Chondrocyte (in vitro differentiated cells): ENCODE measurements around the gene GIPC2. TPM values are rescaled to one million over a fixed set of nuclear protein-coding genes. Genes with fewer than 3 reads are reported as not detected.

ENCODE experiments used
- DNase-seq: peaks from one replicate; pipeline ENCODE4 v3.0.0; 2021; ENCODE audit warnings: mixed read lengths, low spot score
- H3K27ac Mint-ChIP-seq: one replicate; pipeline ENCODE4 v1.8.0; 2021; ENCODE audit warnings: mild to moderate bottlenecking, moderate library complexity, mixed read lengths; ENCODE audit not compliant: unreplicated experiment
- H3K27me3 Mint-ChIP-seq: 2 replicates; pipeline ENCODE4 v1.8.0; 2021; ENCODE audit warnings: low read depth, mixed read lengths
- H3K36me3 Mint-ChIP-seq: 2 replicates; pipeline ENCODE4 v1.8.0; 2021; ENCODE audit warnings: low read depth, mixed read lengths
- H3K4me1 Mint-ChIP-seq: 2 replicates; pipeline ENCODE4 v1.8.0; 2021; ENCODE audit warnings: low read depth, mild to moderate bottlenecking, mixed read lengths
- H3K4me3 Mint-ChIP-seq: one replicate; pipeline ENCODE4 v1.8.0; 2021; ENCODE audit warnings: mild to moderate bottlenecking, moderate library complexity, mixed read lengths; ENCODE audit not compliant: unreplicated experiment
- H3K9me3 Mint-ChIP-seq: 2 replicates; pipeline ENCODE4 v1.8.0; 2021; ENCODE audit warnings: low read depth, mixed read lengths
- total RNA-seq: library from RNA; stranded (reverse); gene quantifications from 3 replicates; pipeline ENCODE4 v1.2.1, GENCODE V29; 2021
- TF ChIP-seq, protein P1 (sequence below): fragments of 200-600 bp; sonication (generic); IDR thresholded peaks from 2 replicates; pipeline ENCODE4 v1.5.0; 2021; ENCODE audit warnings: antibody characterized with exemption, mild to moderate bottlenecking, moderate library complexity

GIPC2 gene
- total RNA-seq, 1 donor from 2014 or later, result 0.15 TPM

DNA sequence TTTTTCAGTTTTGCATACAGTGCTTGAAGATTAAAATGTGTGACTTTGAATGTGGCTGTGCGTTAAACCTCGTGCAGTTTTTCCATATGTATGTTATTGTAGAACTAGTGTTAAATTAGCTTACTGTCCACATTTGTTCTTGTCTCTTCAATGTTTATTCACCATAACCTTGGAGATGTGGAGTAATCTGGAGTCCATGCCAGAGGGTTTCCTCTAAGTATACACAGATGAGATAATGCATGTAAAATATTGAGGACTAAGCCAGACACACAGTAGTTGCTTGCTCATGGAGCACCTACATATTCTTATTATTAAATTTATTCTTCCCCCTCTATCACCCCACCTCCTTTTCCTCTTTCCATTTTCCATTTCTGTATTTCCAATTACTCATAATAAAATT, 7.7 kb upstream of the GIPC2 start:
- Mint-ChIP-seq H3K27ac (no peak overlapping the region), H3K9me3 (no peaks in the 10 kb centered on the region), H3K27me3 (no peaks in the 10 kb centered on the region), H3K36me3 (no peaks in the 10 kb centered on the region), H3K4me1 (peaks cover 7% of the 10 kb centered on the region), H3K4me3 (no peak overlapping the region)
- TF ChIP-seq, protein P1, sequence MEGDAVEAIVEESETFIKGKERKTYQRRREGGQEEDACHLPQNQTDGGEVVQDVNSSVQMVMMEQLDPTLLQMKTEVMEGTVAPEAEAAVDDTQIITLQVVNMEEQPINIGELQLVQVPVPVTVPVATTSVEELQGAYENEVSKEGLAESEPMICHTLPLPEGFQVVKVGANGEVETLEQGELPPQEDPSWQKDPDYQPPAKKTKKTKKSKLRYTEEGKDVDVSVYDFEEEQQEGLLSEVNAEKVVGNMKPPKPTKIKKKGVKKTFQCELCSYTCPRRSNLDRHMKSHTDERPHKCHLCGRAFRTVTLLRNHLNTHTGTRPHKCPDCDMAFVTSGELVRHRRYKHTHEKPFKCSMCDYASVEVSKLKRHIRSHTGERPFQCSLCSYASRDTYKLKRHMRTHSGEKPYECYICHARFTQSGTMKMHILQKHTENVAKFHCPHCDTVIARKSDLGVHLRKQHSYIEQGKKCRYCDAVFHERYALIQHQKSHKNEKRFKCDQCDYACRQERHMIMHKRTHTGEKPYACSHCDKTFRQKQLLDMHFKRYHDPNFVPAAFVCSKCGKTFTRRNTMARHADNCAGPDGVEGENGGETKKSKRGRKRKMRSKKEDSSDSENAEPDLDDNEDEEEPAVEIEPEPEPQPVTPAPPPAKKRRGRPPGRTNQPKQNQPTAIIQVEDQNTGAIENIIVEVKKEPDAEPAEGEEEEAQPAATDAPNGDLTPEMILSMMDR, result no peak
- DNase-seq, result no peak

DNA sequence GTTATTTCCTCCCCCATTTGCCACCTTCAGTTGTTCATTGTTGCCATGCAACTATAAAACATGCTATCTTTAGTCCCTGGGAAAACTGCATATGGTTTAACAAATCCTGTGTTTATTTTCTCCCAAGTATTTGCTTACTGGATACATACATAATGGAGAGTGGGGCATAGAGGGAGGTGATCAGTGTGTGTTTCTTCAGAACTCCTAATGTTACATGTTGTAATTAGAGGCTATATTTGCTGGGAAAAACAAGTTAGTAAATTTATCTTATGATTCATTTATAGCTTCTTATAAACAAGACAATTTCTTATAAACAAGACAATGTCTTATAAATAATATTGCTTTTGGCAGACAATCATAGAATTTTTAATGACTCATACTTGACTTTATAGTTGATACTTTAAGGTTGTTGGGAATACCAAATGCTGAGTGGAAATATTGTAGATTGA, 7.3 kb upstream of the GIPC2 start:
- Mint-ChIP-seq H3K27me3 (no peaks in the 10 kb centered on the region), H3K4me1 (peaks cover 7% of the 10 kb centered on the region), H3K27ac (no peak overlapping the region), H3K36me3 (no peaks in the 10 kb centered on the region), H3K4me3 (no peak overlapping the region), H3K9me3 (no peaks in the 10 kb centered on the region)
- no peak for DNase-seq
- TF ChIP-seq, protein P1, result no peak

DNA sequence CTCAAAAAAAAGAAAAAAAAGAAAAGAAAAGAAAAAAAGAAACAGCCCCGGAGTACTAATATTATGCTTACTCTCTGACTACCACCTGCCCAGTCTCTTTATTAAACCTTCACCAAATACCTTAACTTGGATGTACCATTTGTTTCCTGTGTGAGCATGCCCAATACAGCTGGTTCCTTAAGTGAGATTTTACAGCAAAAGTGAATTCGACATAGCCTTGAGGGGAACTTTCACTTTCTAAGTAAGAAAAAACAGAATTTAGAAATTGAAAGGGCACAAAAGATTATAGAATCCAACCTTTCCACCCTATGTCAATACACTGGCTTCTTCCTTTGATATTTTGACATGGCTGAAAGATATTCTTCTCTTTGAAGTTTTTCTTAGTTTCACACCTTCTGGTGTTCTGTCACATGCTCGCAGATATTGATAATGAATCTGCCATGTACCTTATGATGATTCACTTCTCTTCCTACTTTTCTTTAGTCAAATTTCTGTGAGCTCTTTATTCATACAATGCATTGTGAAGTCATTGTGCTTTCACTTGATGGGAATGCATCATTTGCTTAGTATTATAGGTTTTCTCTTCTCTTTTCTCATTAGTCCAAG, 5.2 kb upstream of the GIPC2 start:
- TF ChIP-seq, protein P1, result no peak
- Mint-ChIP-seq H3K4me3 (no peak overlapping the region), H3K27me3 (peaks cover 11% of the 10 kb centered on the region), H3K27ac (no peak overlapping the region), H3K36me3 (no peaks in the 10 kb centered on the region), H3K4me1 (peaks cover 7% of the 10 kb centered on the region), H3K9me3 (no peaks in the 10 kb centered on the region)
- no peak for DNase-seq

DNA sequence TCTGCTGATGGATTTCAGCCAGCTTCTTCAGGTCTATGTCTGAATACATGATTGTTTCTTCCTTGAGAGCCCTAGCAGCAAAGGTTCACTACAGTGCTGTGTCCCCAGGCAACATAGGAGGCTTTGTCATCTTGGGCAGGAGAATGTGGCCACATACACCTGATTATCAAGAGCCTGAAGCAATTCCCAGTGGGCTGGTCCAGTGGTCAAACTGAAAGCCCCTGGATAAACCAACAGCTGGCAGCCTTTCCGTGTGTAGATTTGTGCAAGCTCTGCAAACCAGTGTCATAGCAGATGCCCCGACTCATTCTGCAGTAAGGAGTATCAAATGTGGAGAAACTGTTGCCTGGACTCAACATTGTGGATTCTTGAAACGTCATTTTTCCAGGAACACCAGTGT, 2.3 kb upstream of the GIPC2 start:
- H3K4me3 Mint-ChIP-seq, result no peak overlapping the region
- H3K27ac Mint-ChIP-seq, result no peak overlapping the region
- H3K4me1 Mint-ChIP-seq, result peaks cover 9% of the 10 kb centered on the region
- DNase-seq, result no peak
- H3K36me3 Mint-ChIP-seq, result no peaks in the 10 kb centered on the region
- TF ChIP-seq, protein P1, result no peak
- peaks cover 13% of the 10 kb centered on the region for H3K27me3 Mint-ChIP-seq
- no peaks in the 10 kb centered on the region for H3K9me3 Mint-ChIP-seq

DNA sequence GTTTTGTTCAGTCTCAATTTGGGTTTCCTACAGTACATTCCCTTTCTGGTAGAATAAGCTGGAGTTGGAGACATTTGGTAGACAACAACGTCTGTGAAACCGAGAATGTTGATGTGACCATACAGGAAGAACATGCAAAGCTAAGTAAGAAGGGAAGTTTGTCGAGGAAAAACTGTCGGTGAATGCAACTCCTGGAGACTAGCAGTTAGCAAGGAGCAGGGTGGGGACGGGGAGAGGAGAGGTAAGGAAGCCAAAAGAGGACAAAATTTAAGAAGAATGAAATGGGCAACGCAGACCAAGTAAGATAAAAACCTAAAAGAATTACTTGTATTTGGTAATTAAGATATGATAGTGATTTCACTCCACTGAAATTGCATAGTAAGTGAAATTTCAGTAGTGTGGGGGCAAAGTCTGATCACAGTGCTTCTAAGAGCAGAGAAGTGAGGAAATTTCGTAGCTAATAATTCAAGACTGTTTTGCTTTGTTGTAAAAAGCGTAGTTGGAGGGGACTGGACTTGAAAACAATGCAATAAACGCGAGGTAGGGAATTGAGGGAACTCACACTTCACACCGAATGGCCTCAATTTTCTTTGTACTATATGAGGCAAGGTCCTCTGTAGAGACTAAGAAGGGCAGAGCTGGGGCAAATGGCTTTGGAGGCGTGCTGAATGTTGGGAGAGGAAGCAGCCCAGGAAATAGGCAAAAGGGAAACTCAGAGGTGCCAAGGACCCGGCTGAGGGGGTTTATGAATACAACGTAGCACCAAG, 787 bp upstream of the GIPC2 start:
- H3K4me1 Mint-ChIP-seq, result peaks cover 7% of the 10 kb centered on the region
- no peak for DNase-seq
- no peak overlapping the region for H3K27ac Mint-ChIP-seq
- peaks cover 13% of the 10 kb centered on the region for H3K27me3 Mint-ChIP-seq
- TF ChIP-seq, protein P1, result no peak
- H3K4me3 Mint-ChIP-seq, result peak overlapping the region; percentile 51
- H3K36me3 Mint-ChIP-seq, result no peaks in the 10 kb centered on the region
- H3K9me3 Mint-ChIP-seq, result no peaks in the 10 kb centered on the region
